Heart left ventricle (tissue), 16 donors: ENCODE data around the gene MYO18B. TPM values are rescaled to one million over a fixed set of nuclear protein-coding genes. Genes with fewer than 3 reads are reported as not detected.

Experiments
- ATAC-seq, 4 donors: fragments of 200-7000 bp; cut with Tn5 transposase; one replicate each; pipeline ENCODE4 v1.9.1; 2020 to 2022; ENCODE audit warnings: moderate library complexity in 4 of 4, mild to moderate bottlenecking in 3 of 4, moderate number of reproducible peaks in 1 of 4
- DNase-seq, 5 donors: peaks; one replicate each; pipeline ENCODE4 v3.0.0-alpha.2; 2020
- H3K27ac ChIP-seq, 12 donors: fragments of 200-600 bp; sonication (generic) in 4 of 12; one replicate each; pipeline versions ENCODE4 v1.5.0 to v1.8.0; 2016 to 2022; ENCODE audit warnings: mild to moderate bottlenecking in 2 of 12
- H3K27me3 ChIP-seq, 9 donors: fragments of 200-600 bp; sonication (generic) in 2 of 9; one replicate each; pipeline versions ENCODE4 v1.5.1 to v1.8.0; 2016 to 2022; ENCODE audit warnings: mild to moderate bottlenecking in 3 of 9
- H3K36me3 ChIP-seq, 9 donors: fragments of 200-600 bp; sonication (generic) in 2 of 9; one replicate each; pipeline versions ENCODE4 v1.5.0 to v1.8.0; 2018 to 2022; ENCODE audit warnings: mild to moderate bottlenecking in 2 of 9
- H3K4me1 ChIP-seq, 12 donors: fragments of 200-600 bp; sonication (generic) in 4 of 12; one replicate each; pipeline versions ENCODE4 v1.5.0 to v1.8.0; 2016 to 2022; ENCODE audit warnings: mild to moderate bottlenecking in 3 of 12
- H3K4me3 ChIP-seq, 12 donors: fragments of 200-600 bp; sonication (generic) in 4 of 12; one replicate each; pipeline versions ENCODE4 v1.5.0 to v1.8.0; 2017 to 2022; ENCODE audit warnings: mild to moderate bottlenecking in 9 of 12, moderate library complexity in 4 of 12
- H3K9me3 ChIP-seq, 12 donors: fragments of 200-600 bp; sonication (generic) in 4 of 12; one replicate each; pipeline versions ENCODE4 v1.5.0 to v1.8.0; 2016 to 2022; ENCODE audit warnings: mild to moderate bottlenecking in 1 of 12
- CTCF ChIP-seq, 12 donors: fragments of 200-600 bp; sonication (generic) in 4 of 12; IDR thresholded peaks; one replicate each; pipeline versions ENCODE4 v1.5.0 to v1.8.0; 2018 to 2022; ENCODE audit warnings: antibody characterized with exemption in 12 of 12, mild to moderate bottlenecking in 5 of 12
- POLR2A ChIP-seq, 2 donors: fragments of 450-650 bp; IDR thresholded peaks; one replicate each; pipeline ENCODE4 v1.6.1; 2017; ENCODE audit warnings: antibody characterized with exemption in 2 of 2, mild to moderate bottlenecking in 2 of 2, moderate library complexity in 2 of 2
- WGBS, 4 donors: extraction: QIAGEN DNeasy Blood & Tissue Kit in 2 of 4; methylation state at CpG; one replicate each; pipeline versions ENCODE4 v1.1.5 to v1.1.7; 2013 to 2018; 5-methylcytosine and 5-hydroxymethylcytosine counted together
- intact Hi-C, 10 donors: fragments of 100-400 bp; cut with DNase I; formaldehyde crosslinking; loops; one replicate each; pipeline versions ENCODE4 v1.11.1 to v1.14.2; 2022
- polyA plus RNA-seq, 2 donors: library from polyadenylated mRNA; stranded (reverse); fragments of 200-250 nt; gene quantifications; one replicate each; pipeline ENCODE4 v1.2.3, GENCODE V29; 2013
- total RNA-seq, 9 donors: library from RNA; depleted of rRNA in 2 of 9; stranded (reverse); fragments of >200 nt in 2 of 9; fragmentation: NEBNext Ultra II Directional in 3 of 9; extraction: Animal tissue kit (Norgen Biotek cat#: 25700) in 3 of 9; gene quantifications; one replicate each; pipeline versions ENCODE4 v1.1.0 to v1.2.4, GENCODE V29; 2016 to 2023
- donor health status: ischemic (EF 13 %, LVEDD 7.1; RV severe dilation, severe dysfunction).
- donor health status: healthy with polysubstance abuse.
- donor health status: DM: no; HTN: yes; CAD: no.
- donor health status: DM: no; HTN: no; CAD: no.
- donor health status: ischemic (EF 25% LVEDD 6.9; RV normal size, moderate dysfunction).
- donor health status: ischemic (EF 25% LVEDD 5.7; RV mildly dilated, moderate dysfunction).
- donor health status: healthy.
- donor health status: DM: yes; HTN: yes; CAD: no.
- donor health status: ischemic (EF 35%, LVEDD 5.7; RV mildly dilated, moderate dysfunction).
- donor health status: nonischemic (EF 11% LVEDD 7.7; RV severe dilation, severe dysfunction).
- donor health status: DM: yes; HTN: yes; CAD: no.
- donor health status: PGD.
- donor health status: ischemic (EF 29% LVEDD 5.4; RV normal size, mild dysfunction).
- donor health status: nonischemic (EF 23%, LVEDD 6.1; RV moderate dilation, normal function).

MYO18B gene
- total and polyA plus RNA-seq, 11 donors: 140 to 301 (median 193) TPM

- Histone ChIP-seq H3K4me1 (no peaks in the 10 kb centered on the region), H3K27ac (no peak overlapping the region), H3K4me3 (no peak overlapping the region), H3K9me3 (no peaks in the 10 kb centered on the region), H3K36me3 (no peaks in the 10 kb centered on the region), H3K27me3 (peaks cover 0 to 5% (median 0%) of the 10 kb centered on the region in 9 donors)
- intact Hi-C loops: no loop called here
- ATAC-seq: no peak
- TF ChIP-seq CTCF (IDR thresholded peaks at IDR 0.05) (no peak), POLR2A (IDR thresholded peaks at IDR 0.05) (no peak)
- WGBS, 4 donors: 94 to 97% (median 95%) methylated on average over 2 of the region's 2 CpGs
- no peak for DNase-seq
Measured at GRCh38 chr22:26047516-26047915, 305.5 kb downstream of the MYO18B start.

GRCh38 chr22:26047920-26048319 is 305.9 kb downstream of the MYO18B start:
- no peaks in the 10 kb centered on the region for H3K36me3 ChIP-seq
- intact Hi-C loops: no loop called here
- no peak for DNase-seq
- H3K4me3 ChIP-seq: no peak overlapping the region
- no peak overlapping the region for H3K27ac ChIP-seq
- no peaks in the 10 kb centered on the region for H3K9me3 ChIP-seq
- TF ChIP-seq CTCF (IDR thresholded peaks at IDR 0.05) (no peak), POLR2A (IDR thresholded peaks at IDR 0.05) (no peak)
- no peak for ATAC-seq
- no peaks in the 10 kb centered on the region for H3K4me1 ChIP-seq
- 70 to 75% (median 73%) methylated on average over 8 of the region's 8 CpGs for whole genome bisulfite sequencing, 4 donors
- H3K27me3 ChIP-seq: peaks cover 0 to 5% (median 0%) of the 10 kb centered on the region in 9 donors

GRCh38 chr22:26050079-26050478 is 308.1 kb downstream of the MYO18B start:
- 56 to 73% (median 66%) methylated on average over 7 of the region's 7 CpGs for WGBS, 4 donors
- DNase-seq: no peak
- ATAC-seq: no peak
- no peak overlapping the region for H3K27ac ChIP-seq
- H3K27me3 ChIP-seq: peaks cover 0 to 5% (median 0%) of the 10 kb centered on the region in 9 donors
- TF ChIP-seq POLR2A (IDR thresholded peaks at IDR 0.05) (no peak), CTCF (IDR thresholded peaks at IDR 0.05) (no peak)
- intact Hi-C loops: no loop called here
- no peak overlapping the region for H3K4me3 ChIP-seq
- no peaks in the 10 kb centered on the region for H3K4me1 ChIP-seq
- no peaks in the 10 kb centered on the region for H3K36me3 ChIP-seq
- H3K9me3 ChIP-seq: no peaks in the 10 kb centered on the region

GRCh38 chr22:26053737-26054316 is 311.8 kb downstream of the MYO18B start:
- peaks cover 0 to 8% (median 0%) of the 10 kb centered on the region in 9 donors for H3K27me3 ChIP-seq

More at GRCh38 chr22:26053737-26054316, 311.8 kb downstream of the MYO18B start:
- ATAC-seq (no peak), DNase-seq (no peak)
- WGBS, 4 donors: 66 to 76% (median 71%) methylated on average over 4 of the region's 4 CpGs
- Histone ChIP-seq H3K27ac (no peak overlapping the region), H3K36me3 (peaks cover 0 to 17% (median 0%) of the 10 kb centered on the region in 9 donors), H3K9me3 (no peaks in the 10 kb centered on the region), H3K4me3 (no peak overlapping the region), H3K4me1 (no peaks in the 10 kb centered on the region)
- TF ChIP-seq CTCF (IDR thresholded peaks at IDR 0.05) (no peak), POLR2A (IDR thresholded peaks at IDR 0.05) (no peak)
- intact Hi-C loops: no loop called here
